DOHH2 (cell line): ENCODE measurements around the gene CDC42SE2.

Experiments used
- H3F3A ChIP-seq: fragments of 200-600 bp; sonication (generic), shearing (Covaris generic); 2 replicates; pipeline ENCODE4 v1.6.0; 2016; ENCODE audit warnings: antibody characterized with exemption, mild to moderate bottlenecking; ENCODE audit not compliant: control insufficient read depth, insufficient read depth
- H3K27ac ChIP-seq: fragments of 200-600 bp; sonication (generic); 2 replicates; pipeline ENCODE4 v1.5.1; 2014; ENCODE audit warnings: low read depth, mild to moderate bottlenecking, low read length, moderate library complexity
- H3K27me3 ChIP-seq: fragments of 200-600 bp; sonication (generic); 2 replicates; pipeline ENCODE4 v1.6.1; 2014; ENCODE audit warnings: mild to moderate bottlenecking, low read length, mixed read lengths; ENCODE audit not compliant: control insufficient read depth
- H3K36me3 ChIP-seq: fragments of 200-600 bp; sonication (generic); 2 replicates; pipeline ENCODE4 v1.6.1; 2014; ENCODE audit warnings: mild to moderate bottlenecking, low read length, moderate library complexity, mixed read lengths; ENCODE audit not compliant: control insufficient read depth
- H3K4me1 ChIP-seq: fragments of 200-600 bp; sonication (generic); 2 replicates; pipeline ENCODE4 v1.6.1; 2014; ENCODE audit warnings: mild to moderate bottlenecking, low read length, mixed read lengths; ENCODE audit not compliant: control insufficient read depth
- H3K4me2 ChIP-seq: fragments of 200-600 bp; sonication (generic); 2 replicates; pipeline ENCODE4 v1.6.0; 2014; ENCODE audit warnings: mild to moderate bottlenecking, low read length, moderate library complexity
- H3K4me3 ChIP-seq: fragments of 200-600 bp; sonication (generic); 2 replicates; pipeline ENCODE4 v1.5.1; 2014; ENCODE audit warnings: mild to moderate bottlenecking, low read length, mixed read lengths
- H3K79me2 ChIP-seq: fragments of 200-600 bp; sonication (generic); 2 replicates; pipeline ENCODE4 v1.6.1; 2014; ENCODE audit warnings: mild to moderate bottlenecking, low read length, mixed read lengths; ENCODE audit not compliant: control insufficient read depth
- H3K9me2 ChIP-seq: fragments of 200-600 bp; sonication (generic); replicated peaks from 2 replicates; pipeline ENCODE4 v1.6.1; 2014; ENCODE audit warnings: mild to moderate bottlenecking, low read length, mixed read lengths; ENCODE audit not compliant: control insufficient read depth
- H3K9me3 ChIP-seq: fragments of 200-600 bp; sonication (generic); 2 replicates; pipeline ENCODE4 v1.6.1; 2014; ENCODE audit warnings: antibody characterized with exemption, low read length, mixed read lengths; ENCODE audit not compliant: control insufficient read depth, insufficient read depth
- H4K20me1 ChIP-seq: fragments of 200-600 bp; sonication (generic); 2 replicates; pipeline ENCODE4 v1.6.0; 2014; ENCODE audit warnings: low read depth, mild to moderate bottlenecking, antibody characterized with exemption, low read length, moderate library complexity; ENCODE audit not compliant: control insufficient read depth, insufficient read depth
- EZH2phosphoT487 ChIP-seq: fragments of 200-600 bp; sonication (generic); IDR thresholded peaks from 2 replicates; pipeline ENCODE4 v1.6.1; 2017; ENCODE audit warnings: borderline replicate concordance, mild to moderate bottlenecking, antibody characterized with exemption, low read length, moderate library complexity, mixed read lengths
- TF ChIP-seq, protein P1 (sequence below): fragments of 200-600 bp; sonication (generic); IDR thresholded peaks from one replicate; pipeline ENCODE4 v1.5.1; 2014; ENCODE audit warnings: antibody characterized with exemption, mild to moderate bottlenecking, low read depth, low read length; ENCODE audit not compliant: poor library complexity, severe bottlenecking

The CDC42SE2 gene

DNA sequence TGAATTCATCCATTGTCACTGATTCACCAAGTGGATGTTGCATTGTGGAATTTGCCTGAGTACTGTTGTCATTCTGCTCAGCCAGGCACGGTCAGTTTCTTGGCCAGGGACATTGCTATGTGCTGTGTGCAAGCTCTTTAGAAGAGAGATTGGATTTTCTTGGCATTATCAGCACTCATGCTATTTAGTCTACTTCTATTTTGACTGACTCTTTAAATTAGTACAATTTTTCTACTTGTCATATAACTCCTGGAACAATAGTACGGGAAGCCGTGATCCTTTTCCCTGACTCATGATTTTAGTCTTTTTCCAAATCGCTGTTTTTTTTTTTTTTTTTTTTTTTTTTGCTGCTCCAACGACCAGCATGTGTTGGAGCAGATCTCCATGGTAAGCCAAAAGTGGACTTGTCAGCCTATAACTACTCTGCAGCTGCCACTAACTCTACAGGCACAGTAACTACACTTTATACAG is 129.7 kb downstream of the CDC42SE2 start:
- no peak overlapping the region for H3K4me3 ChIP-seq
- no peaks in the 10 kb centered on the region for H3K9me2 ChIP-seq
- no peaks in the 10 kb centered on the region for H3K9me3 ChIP-seq
- peaks cover 86% of the 10 kb centered on the region for H3K36me3 ChIP-seq
- no peak overlapping the region for H3K4me2 ChIP-seq
- H3K27ac ChIP-seq = no peak overlapping the region
- no peaks in the 10 kb centered on the region for H4K20me1 ChIP-seq
- H3F3A ChIP-seq = no peaks in the 10 kb centered on the region
- H3K79me2 ChIP-seq = no peaks in the 10 kb centered on the region
- TF ChIP-seq, protein P1, sequence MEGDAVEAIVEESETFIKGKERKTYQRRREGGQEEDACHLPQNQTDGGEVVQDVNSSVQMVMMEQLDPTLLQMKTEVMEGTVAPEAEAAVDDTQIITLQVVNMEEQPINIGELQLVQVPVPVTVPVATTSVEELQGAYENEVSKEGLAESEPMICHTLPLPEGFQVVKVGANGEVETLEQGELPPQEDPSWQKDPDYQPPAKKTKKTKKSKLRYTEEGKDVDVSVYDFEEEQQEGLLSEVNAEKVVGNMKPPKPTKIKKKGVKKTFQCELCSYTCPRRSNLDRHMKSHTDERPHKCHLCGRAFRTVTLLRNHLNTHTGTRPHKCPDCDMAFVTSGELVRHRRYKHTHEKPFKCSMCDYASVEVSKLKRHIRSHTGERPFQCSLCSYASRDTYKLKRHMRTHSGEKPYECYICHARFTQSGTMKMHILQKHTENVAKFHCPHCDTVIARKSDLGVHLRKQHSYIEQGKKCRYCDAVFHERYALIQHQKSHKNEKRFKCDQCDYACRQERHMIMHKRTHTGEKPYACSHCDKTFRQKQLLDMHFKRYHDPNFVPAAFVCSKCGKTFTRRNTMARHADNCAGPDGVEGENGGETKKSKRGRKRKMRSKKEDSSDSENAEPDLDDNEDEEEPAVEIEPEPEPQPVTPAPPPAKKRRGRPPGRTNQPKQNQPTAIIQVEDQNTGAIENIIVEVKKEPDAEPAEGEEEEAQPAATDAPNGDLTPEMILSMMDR = no peak
- no peak for TF ChIP-seq EZH2phosphoT487
- H3K27me3 ChIP-seq = no peaks in the 10 kb centered on the region
- H3K4me1 ChIP-seq = peaks cover under 1% of the 10 kb centered on the region

DNA sequence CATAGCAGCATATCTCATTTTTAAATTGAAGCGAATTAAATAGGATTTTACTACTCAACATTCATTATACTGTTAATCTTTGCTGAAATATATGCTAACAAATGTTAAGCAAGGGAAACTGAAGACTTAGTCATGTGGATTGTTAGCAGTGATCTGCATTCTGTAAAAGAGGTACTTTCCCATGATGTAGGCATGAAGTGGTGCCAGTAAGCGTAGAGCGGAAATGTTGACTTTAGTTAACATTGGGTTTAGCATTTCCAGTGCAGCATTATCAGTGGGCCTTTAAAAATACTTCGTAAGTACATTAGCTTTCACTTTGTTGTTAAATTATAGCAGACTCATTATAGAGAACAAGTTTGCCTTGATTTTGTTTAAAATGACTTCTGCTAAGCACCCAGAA is 130.3 kb downstream of the CDC42SE2 start:
- H3K9me2 ChIP-seq = no peaks in the 10 kb centered on the region
- H3K36me3 ChIP-seq = peaks cover 87% of the 10 kb centered on the region

DNA sequence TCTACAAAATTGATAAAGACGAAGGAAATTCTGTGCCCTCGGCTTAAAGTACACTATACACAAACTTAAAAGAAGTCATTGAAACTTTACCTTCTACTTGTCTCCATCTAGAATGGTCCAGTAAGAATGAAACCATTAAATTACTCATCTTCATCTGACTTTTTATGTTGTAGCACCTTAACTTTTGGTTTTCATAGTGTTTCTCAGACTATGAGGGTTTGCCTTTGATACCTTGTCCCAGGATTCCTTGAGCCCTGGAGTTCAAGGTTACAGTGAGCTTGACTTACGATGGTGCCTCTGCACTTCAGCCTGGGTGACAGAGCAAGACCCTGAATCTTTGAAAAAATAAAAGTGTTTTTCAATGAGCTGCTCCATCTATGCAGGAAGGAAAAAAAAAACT is 132.2 kb downstream of the CDC42SE2 start:
- no peak overlapping the region for H3K27ac ChIP-seq

More for the DNA sequence above, 130.3 kb downstream of the CDC42SE2 start:
- Histone ChIP-seq H3K79me2 (no peaks in the 10 kb centered on the region), H3K27me3 (no peaks in the 10 kb centered on the region), H3K4me1 (peaks cover 7% of the 10 kb centered on the region), H3K27ac (no peak overlapping the region), H4K20me1 (no peaks in the 10 kb centered on the region), H3K4me3 (no peak overlapping the region), H3K4me2 (no peak overlapping the region), H3K9me3 (no peaks in the 10 kb centered on the region), H3F3A (no peaks in the 10 kb centered on the region)
- TF ChIP-seq, protein P1 = no peak
- TF ChIP-seq EZH2phosphoT487 = no peak

More for the DNA sequence above, 132.2 kb downstream of the CDC42SE2 start:
- Histone ChIP-seq H3K9me2 (no peaks in the 10 kb centered on the region), H3K4me2 (no peak overlapping the region), H3F3A (no peaks in the 10 kb centered on the region), H3K27me3 (no peaks in the 10 kb centered on the region), H4K20me1 (no peaks in the 10 kb centered on the region), H3K9me3 (no peaks in the 10 kb centered on the region), H3K4me1 (peaks cover 23% of the 10 kb centered on the region), H3K36me3 (peaks cover 93% of the 10 kb centered on the region), H3K4me3 (no peak overlapping the region), H3K79me2 (no peaks in the 10 kb centered on the region)
- TF ChIP-seq, protein P1 = no peak
- TF ChIP-seq EZH2phosphoT487 = no peak
